Mesenchymal stem cell (in vitro differentiated cells and primary cell): ENCODE data around the gene HECTD2.

Source experiments
- DNase-seq: peaks from one replicate; pipeline ENCODE4 v3.0.0-alpha.2; 2013
- H2AFZ ChIP-seq: one replicate; pipeline ENCODE4 v1.6.1; 2013; ENCODE audit warnings: low read depth, mild to moderate bottlenecking, control low read depth, inconsistent platforms, low read length, moderate library complexity
- H2AK5ac ChIP-seq: 2 replicates; pipeline ENCODE4 v1.6.1; 2013; ENCODE audit warnings: low read length, moderate library complexity, mild to moderate bottlenecking, inconsistent platforms; ENCODE audit not compliant: severe bottlenecking
- H2BK120ac ChIP-seq: one replicate; pipeline ENCODE4 v1.6.1; 2013; ENCODE audit warnings: low read depth, mild to moderate bottlenecking, inconsistent platforms, low read length, moderate library complexity
- H2BK12ac ChIP-seq, 2 experiments: one replicate each; pipeline ENCODE4 v1.6.1; 2013; ENCODE audit warnings: inconsistent platforms in 2 of 2, low read length in 2 of 2, mild to moderate bottlenecking in 2 of 2, moderate library complexity in 2 of 2, control low read depth in 1 of 2
- H2BK15ac ChIP-seq: one replicate; pipeline ENCODE4 v1.6.1; 2013; ENCODE audit warnings: mild to moderate bottlenecking, low read depth, inconsistent platforms; ENCODE audit not compliant: poor library complexity, severe bottlenecking
- H2BK5ac ChIP-seq: 2 replicates; pipeline ENCODE4 v1.6.1; 2013; ENCODE audit warnings: low read depth, mild to moderate bottlenecking, low read length, control low read depth, inconsistent platforms; ENCODE audit not compliant: poor library complexity, severe bottlenecking
- H3K14ac ChIP-seq, 2 experiments: one replicate each; pipeline ENCODE4 v1.6.1; 2013; ENCODE audit warnings: inconsistent platforms in 2 of 2, low read length in 2 of 2, control low read depth in 1 of 2, mild to moderate bottlenecking in 1 of 2, moderate library complexity in 1 of 2
- H3K18ac ChIP-seq, 2 experiments: one replicate each; pipeline ENCODE4 v1.6.1; 2013; ENCODE audit warnings: inconsistent platforms in 2 of 2, low read length in 2 of 2, control low read depth in 1 of 2, low read depth in 1 of 2, mild to moderate bottlenecking in 1 of 2
- H3K23ac ChIP-seq, 2 experiments: one replicate each; pipeline ENCODE4 v1.6.1; 2013; ENCODE audit warnings: inconsistent platforms in 2 of 2, low read length in 2 of 2, mild to moderate bottlenecking in 2 of 2, moderate library complexity in 2 of 2, control low read depth in 1 of 2
- H3K27ac ChIP-seq: 2 replicates; pipeline ENCODE4 v1.5.1; 2013; ENCODE audit warnings: mild to moderate bottlenecking, moderate library complexity, low read length, control low read depth, inconsistent platforms; ENCODE audit not compliant: poor library complexity, severe bottlenecking
- H3K27me3 ChIP-seq, 2 experiments: 2 replicates each; pipeline versions ENCODE4 v1.6.1 to v1.7.0; 2013; ENCODE audit warnings: low read length in 2 of 2, mild to moderate bottlenecking in 2 of 2, moderate library complexity in 2 of 2, control low read depth in 1 of 2, inconsistent platforms in 1 of 2; ENCODE audit not compliant: control insufficient read depth in 1 of 2, insufficient read depth in 1 of 2
- H3K36me3 ChIP-seq, 2 experiments: 2 replicates each; pipeline versions ENCODE4 v1.6.1 to v1.7.0; 2013; ENCODE audit warnings: low read length in 2 of 2, control low read depth in 1 of 2, inconsistent platforms in 1 of 2, low read depth in 1 of 2, mild to moderate bottlenecking in 1 of 2; ENCODE audit not compliant: insufficient read depth in 2 of 2, control insufficient read depth in 1 of 2
- H3K4ac ChIP-seq, 2 experiments: one replicate each; pipeline ENCODE4 v1.6.1; 2013; ENCODE audit warnings: inconsistent platforms in 2 of 2, low read length in 2 of 2, mild to moderate bottlenecking in 2 of 2, moderate library complexity in 2 of 2, control low read depth in 1 of 2, low read depth in 1 of 2
- H3K4me1 ChIP-seq: 2 replicates; pipeline ENCODE4 v1.6.1; 2013; ENCODE audit warnings: low read depth, low read length, control low read depth; ENCODE audit not compliant: control insufficient read depth, insufficient read depth
- H3K4me2 ChIP-seq: 2 replicates; pipeline ENCODE4 v1.6.1; 2013; ENCODE audit warnings: low read length, mild to moderate bottlenecking, inconsistent platforms; ENCODE audit not compliant: poor library complexity, severe bottlenecking
- H3K4me3 ChIP-seq, 2 experiments: 2 replicates each; pipeline versions ENCODE4 v1.5.1 to v1.7.0; 2013; ENCODE audit warnings: low read length in 2 of 2, mild to moderate bottlenecking in 2 of 2, control low read depth in 1 of 2, low read depth in 1 of 2; ENCODE audit not compliant: insufficient read depth in 1 of 2
- H3K79me1 ChIP-seq: replicated peaks from 2 replicates; pipeline ENCODE4 v1.6.1; 2013; ENCODE audit warnings: mild to moderate bottlenecking, control low read depth, low read length, inconsistent platforms; ENCODE audit not compliant: poor library complexity, severe bottlenecking
- H3K9ac ChIP-seq: 2 replicates; pipeline ENCODE4 v1.7.0; 2013; ENCODE audit warnings: mild to moderate bottlenecking, low read length, moderate library complexity
- H3K9me3 ChIP-seq: 2 replicates; pipeline ENCODE4 v1.7.0; 2013; ENCODE audit warnings: mild to moderate bottlenecking, low read length; ENCODE audit not compliant: control insufficient read depth
- H4K8ac ChIP-seq: one replicate; pipeline ENCODE4 v1.6.1; 2013; ENCODE audit warnings: inconsistent platforms, mild to moderate bottlenecking, low read length, moderate library complexity
- H4K91ac ChIP-seq: one replicate; pipeline ENCODE4 v1.6.1; 2013; ENCODE audit warnings: mild to moderate bottlenecking, low read length, inconsistent platforms
- WGBS: methylation state at CpG from one replicate; pipeline ENCODE4 v1.1.7; 2013; ENCODE audit warnings: mixed read lengths; 5-methylcytosine and 5-hydroxymethylcytosine counted together

Gene HECTD2

GRCh38 chr10:91545384-91545783, 135.2 kb downstream of the HECTD2 start:
- Histone ChIP-seq H2BK12ac (no peak overlapping the region), H3K4ac (no peak overlapping the region), H3K27me3 (no peaks in the 10 kb centered on the region), H3K14ac (no peak overlapping the region), H2AK5ac (no peak overlapping the region), H3K9ac (no peak overlapping the region), H3K4me2 (no peak overlapping the region), H2BK15ac (no peak overlapping the region), H3K4me3 (no peak overlapping the region), H4K8ac (no peak overlapping the region), H2AFZ (no peak overlapping the region), H3K4me1 (peaks cover 4% of the 10 kb centered on the region), H3K79me1 (no peaks in the 10 kb centered on the region), H3K36me3 (no peaks in the 10 kb centered on the region), H2BK120ac (no peak overlapping the region), H4K91ac (no peak overlapping the region), H2BK5ac (no peak overlapping the region), H3K18ac (no peak overlapping the region), H3K9me3 (no peaks in the 10 kb centered on the region), H3K23ac (no peak overlapping the region), H3K27ac (no peak overlapping the region)
- DNase-seq, result no peak
- WGBS, result 45% methylated on average over 2 of the region's 3 CpGs

GRCh38 chr10:91545838-91546237, 135.7 kb downstream of the HECTD2 start:
- H2BK120ac ChIP-seq, result no peak overlapping the region
- no peak overlapping the region for H4K91ac ChIP-seq
- no peaks in the 10 kb centered on the region for H3K27me3 ChIP-seq
- H3K36me3 ChIP-seq, result no peaks in the 10 kb centered on the region
- H3K9ac ChIP-seq, result no peak overlapping the region
- no peak overlapping the region for H3K4ac ChIP-seq
- H3K14ac ChIP-seq, result no peak overlapping the region
- H2AK5ac ChIP-seq, result no peak overlapping the region
- no peak overlapping the region for H2AFZ ChIP-seq
- H2BK5ac ChIP-seq, result no peak overlapping the region
- no peak overlapping the region for H2BK15ac ChIP-seq
- H3K4me1 ChIP-seq, result peaks cover 4% of the 10 kb centered on the region
- H3K23ac ChIP-seq, result no peak overlapping the region
- no peak overlapping the region for H3K4me2 ChIP-seq
- H3K27ac ChIP-seq, result no peak overlapping the region
- WGBS, result 92% methylated on average over 3 of the region's 3 CpGs
- no peak overlapping the region for H2BK12ac ChIP-seq
- DNase-seq, result no peak
- H3K79me1 ChIP-seq, result no peaks in the 10 kb centered on the region
- H3K9me3 ChIP-seq, result no peaks in the 10 kb centered on the region
- no peak overlapping the region for H3K18ac ChIP-seq
- H4K8ac ChIP-seq, result no peak overlapping the region
- H3K4me3 ChIP-seq, result no peak overlapping the region

- Histone ChIP-seq H3K9me3 (no peaks in the 10 kb centered on the region), H4K8ac (no peak overlapping the region), H3K4me2 (no peak overlapping the region), H3K36me3 (no peaks in the 10 kb centered on the region), H2AK5ac (no peak overlapping the region), H3K14ac (no peak overlapping the region), H3K27ac (no peak overlapping the region), H2BK120ac (no peak overlapping the region), H3K79me1 (no peaks in the 10 kb centered on the region), H2AFZ (no peak overlapping the region), H2BK5ac (no peak overlapping the region), H3K27me3 (no peaks in the 10 kb centered on the region), H3K23ac (no peak overlapping the region), H3K4me3 (no peak overlapping the region), H2BK15ac (no peak overlapping the region), H3K4me1 (no peaks in the 10 kb centered on the region), H3K18ac (no peak overlapping the region), H3K4ac (no peak overlapping the region), H2BK12ac (no peak overlapping the region), H4K91ac (no peak overlapping the region), H3K9ac (no peak overlapping the region)
- DNase-seq, result no peak
- WGBS, result 87% methylated on average over 3 of the region's 3 CpGs
Measured at GRCh38 chr10:91549262-91549661, 139.1 kb downstream of the HECTD2 start.

- Histone ChIP-seq H2BK120ac (no peak overlapping the region), H3K18ac (no peak overlapping the region), H3K4me1 (no peaks in the 10 kb centered on the region), H3K4me3 (no peak overlapping the region), H2AFZ (no peak overlapping the region), H2BK5ac (no peak overlapping the region), H2BK12ac (no peak overlapping the region), H3K4ac (no peak overlapping the region), H3K4me2 (no peak overlapping the region), H3K9ac (no peak overlapping the region), H3K23ac (no peak overlapping the region), H4K91ac (no peak overlapping the region), H2BK15ac (no peak overlapping the region), H2AK5ac (no peak overlapping the region), H3K27me3 (no peaks in the 10 kb centered on the region), H3K79me1 (no peaks in the 10 kb centered on the region), H3K9me3 (no peaks in the 10 kb centered on the region), H4K8ac (no peak overlapping the region), H3K14ac (no peak overlapping the region), H3K36me3 (no peaks in the 10 kb centered on the region), H3K27ac (no peak overlapping the region)
- WGBS, result 92% methylated on average over 4 of the region's 4 CpGs
- no peak for DNase-seq
Measured at GRCh38 chr10:91550021-91550420, 139.9 kb downstream of the HECTD2 start.
